HepG2 (cell line): Measurements from ENCODE around the gene RNU6-1. TPM values are rescaled to one million over a fixed set of nuclear protein-coding genes. Genes with fewer than 3 reads are reported as not detected.

Source experiments
- BCL6 ChIP-seq: IDR thresholded peaks from 2 replicates; pipeline ENCODE4 v1.6.1; 2016; ENCODE audit warnings: missing genetic modification reagents, missing compliant biosample characterization
- GABPB1 ChIP-seq: IDR thresholded peaks from 2 replicates; pipeline ENCODE4 v1.6.1; 2016; ENCODE audit warnings: mild to moderate bottlenecking, missing genetic modification reagents, moderate library complexity, missing compliant biosample characterization
- MAFG ChIP-seq: sonication (generic); formaldehyde crosslinking; IDR thresholded peaks from 2 replicates; pipeline ENCODE4 v1.5.1; 2020; ENCODE audit warnings: mild to moderate bottlenecking, missing genetic modification reagents
- PITX1 ChIP-seq: sonication (generic); formaldehyde crosslinking; IDR thresholded peaks from 2 replicates; pipeline ENCODE4 v1.5.1; 2020; ENCODE audit warnings: mild to moderate bottlenecking, missing genetic modification reagents
- ZKSCAN5 ChIP-seq: sonication (generic); formaldehyde crosslinking; IDR thresholded peaks from 2 replicates; pipeline ENCODE4 v1.5.1; 2020; ENCODE audit warnings: mild to moderate bottlenecking, missing genetic modification reagents
- ZNF431 ChIP-seq: sonication (generic); formaldehyde crosslinking; IDR thresholded peaks from 2 replicates; pipeline ENCODE4 v1.9.0; 2022; ENCODE audit warnings: missing genetic modification reagents, low read depth, mild to moderate bottlenecking, borderline replicate concordance
- ZNF441 ChIP-seq: sonication (generic); formaldehyde crosslinking; IDR thresholded peaks from 2 replicates; pipeline ENCODE4 v1.7.0; 2021; ENCODE audit warnings: missing genetic modification reagents, borderline replicate concordance
- polyA plus RNA-seq, 8 experiments: library from polyadenylated mRNA; depleted of rRNA in 3 of 8; stranded (reverse) in 7 of 8; unstranded in 1 of 8; fragments of >200 nt; fragmentation: Illumina TruSeq in 4 of 8; extraction: Trizol in 4 of 8; gene quantifications; 2 replicates each; pipeline versions ENCODE4 v1.2.1 to v1.2.3, GENCODE V29; 2011 to 2016; ENCODE audit warnings: low read depth in 4 of 8, missing spikeins in 1 of 8, mixed read lengths in 1 of 8; ENCODE audit not compliant: insufficient read depth in 1 of 8
- total RNA-seq, 5 experiments: library from RNA; depleted of rRNA; stranded (reverse); fragments of >200 nt; fragmentation: Illumina TruSeq; extraction: Trizol; gene quantifications; 2 replicates each; pipeline ENCODE4 v1.2.3, GENCODE V29; 2016; ENCODE audit warnings: low read depth in 1 of 5
- TF ChIP-seq, protein P1 (sequence below), 2 experiments: fragments of 450-650 bp in 1 of 2; sonication (generic) in 1 of 2; formaldehyde crosslinking in 1 of 2; IDR thresholded peaks; 2 replicates each; pipeline versions ENCODE4 v1.6.1 to v1.8.0; 2016 to 2022; ENCODE audit warnings: antibody characterized with exemption in 1 of 2, mild to moderate bottlenecking in 1 of 2, missing genetic modification reagents in 1 of 2
- TF ChIP-seq, protein P2 (sequence below): sonication (generic); formaldehyde crosslinking; IDR thresholded peaks from 2 replicates; pipeline ENCODE4 v1.8.1; 2023; ENCODE audit warnings: missing genetic modification reagents, inconsistent platforms, borderline replicate concordance
- TF ChIP-seq, protein P3 (sequence below): IDR thresholded peaks from 2 replicates; pipeline ENCODE4 v1.6.1; 2016
- TF ChIP-seq, protein P4 (sequence below): sonication (generic); formaldehyde crosslinking; IDR thresholded peaks from 2 replicates; pipeline ENCODE4 v1.4.0; 2020; ENCODE audit warnings: mild to moderate bottlenecking, missing genetic modification reagents
- TF ChIP-seq, protein P5 (sequence below): sonication (generic); formaldehyde crosslinking; IDR thresholded peaks from 2 replicates; pipeline ENCODE4 v1.5.0; 2020; ENCODE audit warnings: missing genetic modification reagents

The RNU6-1 gene
- total and polyA plus RNA-seq, 2 of the 13 experiments (the other 11 are each of a cell fraction or from before 2014, with no cell fraction given) = under 0.01 TPM; not detected in 1

DNA sequence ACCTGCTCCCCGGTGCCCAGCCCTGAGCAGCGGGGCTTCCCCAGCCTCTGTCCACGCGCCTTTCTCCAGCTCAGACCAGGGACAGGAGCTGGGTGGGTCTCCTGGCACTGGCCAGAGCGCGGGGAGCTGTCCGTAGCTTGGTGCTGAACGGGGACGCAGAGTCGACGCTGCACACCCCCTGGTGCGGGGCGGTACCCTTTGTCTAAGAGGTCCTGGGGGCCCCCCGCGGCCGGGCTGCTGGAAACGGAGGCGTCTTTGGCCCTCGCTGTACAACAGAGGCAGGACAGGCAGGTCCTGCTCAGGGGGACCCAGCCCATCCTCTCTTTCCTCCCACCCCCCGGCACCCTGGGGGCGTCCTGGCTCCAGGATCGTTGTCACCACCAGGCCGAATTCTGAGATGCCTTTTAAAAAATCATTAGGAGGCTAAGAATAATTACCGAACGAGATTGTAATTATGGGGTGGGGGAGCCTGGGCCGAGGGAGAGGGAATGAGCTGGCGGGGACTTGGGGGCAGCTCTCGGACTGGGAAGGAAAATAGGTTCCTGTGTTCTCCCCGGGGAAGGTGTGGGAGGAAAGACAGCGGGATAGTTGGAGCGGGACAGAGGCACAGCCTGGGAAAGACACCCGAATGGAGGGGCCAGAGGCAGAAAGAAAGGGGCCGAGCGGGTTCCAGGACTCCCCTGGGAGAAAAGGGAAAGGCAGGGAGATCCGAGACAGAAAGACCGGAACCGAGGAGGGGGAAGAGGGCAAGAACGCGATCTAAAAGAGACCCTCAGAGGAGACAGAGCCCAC, 18.7 kb downstream of the RNU6-1 start (continued):
- TF ChIP-seq, protein P1, sequence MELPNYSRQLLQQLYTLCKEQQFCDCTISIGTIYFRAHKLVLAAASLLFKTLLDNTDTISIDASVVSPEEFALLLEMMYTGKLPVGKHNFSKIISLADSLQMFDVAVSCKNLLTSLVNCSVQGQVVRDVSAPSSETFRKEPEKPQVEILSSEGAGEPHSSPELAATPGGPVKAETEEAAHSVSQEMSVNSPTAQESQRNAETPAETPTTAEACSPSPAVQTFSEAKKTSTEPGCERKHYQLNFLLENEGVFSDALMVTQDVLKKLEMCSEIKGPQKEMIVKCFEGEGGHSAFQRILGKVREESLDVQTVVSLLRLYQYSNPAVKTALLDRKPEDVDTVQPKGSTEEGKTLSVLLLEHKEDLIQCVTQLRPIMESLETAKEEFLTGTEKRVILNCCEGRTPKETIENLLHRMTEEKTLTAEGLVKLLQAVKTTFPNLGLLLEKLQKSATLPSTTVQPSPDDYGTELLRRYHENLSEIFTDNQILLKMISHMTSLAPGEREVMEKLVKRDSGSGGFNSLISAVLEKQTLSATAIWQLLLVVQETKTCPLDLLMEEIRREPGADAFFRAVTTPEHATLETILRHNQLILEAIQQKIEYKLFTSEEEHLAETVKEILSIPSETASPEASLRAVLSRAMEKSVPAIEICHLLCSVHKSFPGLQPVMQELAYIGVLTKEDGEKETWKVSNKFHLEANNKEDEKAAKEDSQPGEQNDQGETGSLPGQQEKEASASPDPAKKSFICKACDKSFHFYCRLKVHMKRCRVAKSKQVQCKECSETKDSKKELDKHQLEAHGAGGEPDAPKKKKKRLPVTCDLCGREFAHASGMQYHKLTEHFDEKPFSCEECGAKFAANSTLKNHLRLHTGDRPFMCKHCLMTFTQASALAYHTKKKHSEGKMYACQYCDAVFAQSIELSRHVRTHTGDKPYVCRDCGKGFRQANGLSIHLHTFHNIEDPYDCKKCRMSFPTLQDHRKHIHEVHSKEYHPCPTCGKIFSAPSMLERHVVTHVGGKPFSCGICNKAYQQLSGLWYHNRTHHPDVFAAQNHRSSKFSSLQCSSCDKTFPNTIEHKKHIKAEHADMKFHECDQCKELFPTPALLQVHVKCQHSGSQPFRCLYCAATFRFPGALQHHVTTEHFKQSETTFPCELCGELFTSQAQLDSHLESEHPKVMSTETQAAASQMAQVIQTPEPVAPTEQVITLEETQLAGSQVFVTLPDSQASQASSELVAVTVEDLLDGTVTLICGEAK (IDR thresholded peaks at IDR 0.05) = no peak
- TF ChIP-seq, protein P1 (CRISPR knock-in tag; IDR thresholded peaks at IDR 0.05) = 0 out of 2 replicates have a peak, but pooled peaks have one; percentile 64
- TF ChIP-seq, protein P2, sequence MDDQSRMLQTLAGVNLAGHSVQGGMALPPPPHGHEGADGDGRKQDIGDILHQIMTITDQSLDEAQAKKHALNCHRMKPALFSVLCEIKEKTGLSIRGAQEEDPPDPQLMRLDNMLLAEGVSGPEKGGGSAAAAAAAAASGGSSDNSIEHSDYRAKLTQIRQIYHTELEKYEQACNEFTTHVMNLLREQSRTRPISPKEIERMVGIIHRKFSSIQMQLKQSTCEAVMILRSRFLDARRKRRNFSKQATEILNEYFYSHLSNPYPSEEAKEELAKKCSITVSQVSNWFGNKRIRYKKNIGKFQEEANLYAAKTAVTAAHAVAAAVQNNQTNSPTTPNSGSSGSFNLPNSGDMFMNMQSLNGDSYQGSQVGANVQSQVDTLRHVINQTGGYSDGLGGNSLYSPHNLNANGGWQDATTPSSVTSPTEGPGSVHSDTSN (CRISPR knock-in tag) = peak; percentile 82; the same call in 1 of the 2 replicates
- no peak for TF ChIP-seq PITX1 (CRISPR knock-in tag)
- TF ChIP-seq MAFG = no peak
- TF ChIP-seq, protein P3, sequence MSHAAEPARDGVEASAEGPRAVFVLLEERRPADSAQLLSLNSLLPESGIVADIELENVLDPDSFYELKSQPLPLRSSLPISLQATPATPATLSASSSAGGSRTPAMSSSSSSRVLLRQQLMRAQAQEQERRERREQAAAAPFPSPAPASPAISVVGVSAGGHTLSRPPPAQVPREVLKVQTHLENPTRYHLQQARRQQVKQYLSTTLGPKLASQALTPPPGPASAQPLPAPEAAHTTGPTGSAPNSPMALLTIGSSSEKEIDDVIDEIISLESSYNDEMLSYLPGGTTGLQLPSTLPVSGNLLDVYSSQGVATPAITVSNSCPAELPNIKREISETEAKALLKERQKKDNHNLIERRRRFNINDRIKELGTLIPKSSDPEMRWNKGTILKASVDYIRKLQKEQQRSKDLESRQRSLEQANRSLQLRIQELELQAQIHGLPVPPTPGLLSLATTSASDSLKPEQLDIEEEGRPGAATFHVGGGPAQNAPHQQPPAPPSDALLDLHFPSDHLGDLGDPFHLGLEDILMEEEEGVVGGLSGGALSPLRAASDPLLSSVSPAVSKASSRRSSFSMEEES = peak; percentile 63; the same call in 1 of the 2 replicates
- TF ChIP-seq GABPB1 = peak; percentile 23; the same call in 1 of the 2 replicates
- TF ChIP-seq, protein P4, sequence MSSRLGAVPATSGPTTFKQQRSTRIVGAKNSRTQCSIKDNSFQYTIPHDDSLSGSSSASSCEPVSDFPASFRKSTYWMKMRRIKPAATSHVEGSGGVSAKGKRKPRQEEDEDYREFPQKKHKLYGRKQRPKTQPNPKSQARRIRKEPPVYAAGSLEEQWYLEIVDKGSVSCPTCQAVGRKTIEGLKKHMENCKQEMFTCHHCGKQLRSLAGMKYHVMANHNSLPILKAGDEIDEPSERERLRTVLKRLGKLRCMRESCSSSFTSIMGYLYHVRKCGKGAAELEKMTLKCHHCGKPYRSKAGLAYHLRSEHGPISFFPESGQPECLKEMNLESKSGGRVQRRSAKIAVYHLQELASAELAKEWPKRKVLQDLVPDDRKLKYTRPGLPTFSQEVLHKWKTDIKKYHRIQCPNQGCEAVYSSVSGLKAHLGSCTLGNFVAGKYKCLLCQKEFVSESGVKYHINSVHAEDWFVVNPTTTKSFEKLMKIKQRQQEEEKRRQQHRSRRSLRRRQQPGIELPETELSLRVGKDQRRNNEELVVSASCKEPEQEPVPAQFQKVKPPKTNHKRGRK = no peak
- TF ChIP-seq, protein P5, sequence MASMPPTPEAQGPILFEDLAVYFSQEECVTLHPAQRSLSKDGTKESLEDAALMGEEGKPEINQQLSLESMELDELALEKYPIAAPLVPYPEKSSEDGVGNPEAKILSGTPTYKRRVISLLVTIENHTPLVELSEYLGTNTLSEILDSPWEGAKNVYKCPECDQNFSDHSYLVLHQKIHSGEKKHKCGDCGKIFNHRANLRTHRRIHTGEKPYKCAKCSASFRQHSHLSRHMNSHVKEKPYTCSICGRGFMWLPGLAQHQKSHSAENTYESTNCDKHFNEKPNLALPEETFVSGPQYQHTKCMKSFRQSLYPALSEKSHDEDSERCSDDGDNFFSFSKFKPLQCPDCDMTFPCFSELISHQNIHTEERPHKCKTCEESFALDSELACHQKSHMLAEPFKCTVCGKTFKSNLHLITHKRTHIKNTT = no peak
- no peak for TF ChIP-seq ZNF431 (CRISPR knock-in tag)
- TF ChIP-seq ZKSCAN5 = no peak
- 0 out of 2 replicates have a peak, but pooled peaks have one; percentile 25 for TF ChIP-seq BCL6 (CRISPR knock-in tag)
- peak; percentile 60; the same call in 1 of the 2 replicates for TF ChIP-seq ZNF441 (CRISPR knock-in tag)
